Thyroid gland (tissue), 4 donors: ENCODE data around the gene SCAPER. TPM values are rescaled to one million over a fixed set of nuclear protein-coding genes. Genes with fewer than 3 reads are reported as not detected.

Experiments used
- DNase-seq, 2 donors: peaks; one replicate each; pipeline ENCODE4 v3.0.0-alpha.2; 2019
- H3K27ac ChIP-seq, 3 donors: fragments of 200-600 bp; sonication (generic); 1 replicate in 2 of 3; 2 replicates in 1 of 3; pipeline ENCODE4 v1.5.1; 2016 to 2019; ENCODE audit warnings: mild to moderate bottlenecking in 1 of 3, moderate library complexity in 1 of 3
- H3K27me3 ChIP-seq: fragments of 200-600 bp; sonication (generic); one replicate; pipeline ENCODE4 v1.5.1; 2019
- H3K36me3 ChIP-seq, 2 donors: fragments of 200-600 bp; sonication (generic); one replicate each; pipeline ENCODE4 v1.5.1; 2016 to 2019
- H3K4me1 ChIP-seq, 2 donors: fragments of 200-600 bp; sonication (generic); one replicate each; pipeline ENCODE4 v1.5.1; 2017 to 2019
- H3K4me3 ChIP-seq, 3 donors: fragments of 200-600 bp; sonication (generic); replicated peaks in 1 of 3; 1 replicate in 2 of 3; 2 replicates in 1 of 3; pipeline ENCODE4 v1.5.1; 2016; ENCODE audit warnings: mild to moderate bottlenecking in 1 of 3
- H3K9me3 ChIP-seq: fragments of 200-600 bp; sonication (generic); one replicate; pipeline ENCODE4 v1.5.1; 2017
- POLR2A ChIP-seq, 2 donors: fragments of 450-650 bp; IDR thresholded peaks; one replicate each; pipeline ENCODE4 v1.6.1; 2017; ENCODE audit warnings: antibody characterized with exemption in 2 of 2, mild to moderate bottlenecking in 2 of 2, moderate library complexity in 1 of 2
- WGBS, 2 donors: methylation state at CpG; one replicate each; pipeline ENCODE4 v1.1.5; 2017; 5-methylcytosine and 5-hydroxymethylcytosine counted together
- intact Hi-C: fragments of 100-400 bp; cut with DNase I; formaldehyde crosslinking; loops from one replicate; pipeline ENCODE4 v1.15.1; 2023
- total RNA-seq, 4 donors: library from RNA; depleted of rRNA; stranded (reverse); fragments of >200 nt; gene quantifications; one replicate each; pipeline ENCODE4 v1.2.3, GENCODE V29; 2016
- TF ChIP-seq, protein P1 (sequence below), 6 experiments: fragments of 200-600 bp in 3 of 6; fragments of 450-650 bp in 3 of 6; sonication (generic) in 3 of 6; IDR thresholded peaks; one replicate each; pipeline ENCODE4 v1.5.1; 2016 to 2019; ENCODE audit warnings: antibody characterized with exemption in 6 of 6, mild to moderate bottlenecking in 2 of 6, inconsistent platforms in 1 of 6, moderate library complexity in 1 of 6

SCAPER gene
- total RNA-seq, 4 donors from 2014 or later, result 45.2 to 90.8 (median 63.6) TPM

DNA sequence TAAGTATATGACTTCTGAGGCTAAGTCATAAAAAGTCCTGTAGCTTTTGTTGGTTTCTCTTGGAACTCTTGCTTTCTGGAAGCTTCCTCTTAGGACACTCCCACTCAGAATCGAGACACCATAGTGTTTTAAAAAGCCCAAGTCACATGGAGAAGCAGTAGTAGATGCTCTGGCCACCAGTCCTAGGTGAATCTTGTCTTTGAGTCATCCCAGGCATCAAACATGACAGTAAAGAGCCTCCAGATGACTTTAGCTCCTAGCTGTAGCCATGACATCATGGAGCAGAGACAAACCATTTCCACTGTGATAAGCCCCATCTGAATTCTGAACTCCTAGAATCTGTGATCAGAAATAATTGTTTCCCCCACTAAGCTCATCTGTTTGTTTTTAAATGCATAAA is 526.4 kb downstream of the SCAPER start:
- WGBS, 2 donors, result 88 to 89% methylated on average over 1 of the region's 1 CpG
- no peak overlapping the region for H3K27ac ChIP-seq

DNA sequence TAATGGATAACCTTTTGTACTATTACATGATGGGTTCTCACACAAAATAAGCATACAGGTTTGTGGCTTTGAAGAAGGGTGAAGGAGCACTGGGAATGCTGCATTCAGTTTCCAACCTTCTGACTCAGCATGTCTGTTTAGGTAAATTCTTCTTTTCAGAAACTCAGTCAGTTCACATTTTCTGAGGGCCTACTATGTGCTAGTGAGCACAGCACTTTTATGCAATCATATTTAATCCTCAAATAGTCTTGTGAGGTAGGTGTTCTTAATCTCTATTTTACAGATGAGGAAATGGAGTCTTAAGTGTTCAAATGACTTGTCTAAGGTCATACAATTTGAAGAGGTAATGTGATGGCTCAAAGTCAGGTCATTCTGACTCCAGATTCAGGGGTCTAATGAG is 527.4 kb downstream of the SCAPER start:
- no peak for DNase-seq
- intact Hi-C loops, result no loop called here
- TF ChIP-seq POLR2A (IDR thresholded peaks at IDR 0.05), result no peak
- TF ChIP-seq, protein P1, sequence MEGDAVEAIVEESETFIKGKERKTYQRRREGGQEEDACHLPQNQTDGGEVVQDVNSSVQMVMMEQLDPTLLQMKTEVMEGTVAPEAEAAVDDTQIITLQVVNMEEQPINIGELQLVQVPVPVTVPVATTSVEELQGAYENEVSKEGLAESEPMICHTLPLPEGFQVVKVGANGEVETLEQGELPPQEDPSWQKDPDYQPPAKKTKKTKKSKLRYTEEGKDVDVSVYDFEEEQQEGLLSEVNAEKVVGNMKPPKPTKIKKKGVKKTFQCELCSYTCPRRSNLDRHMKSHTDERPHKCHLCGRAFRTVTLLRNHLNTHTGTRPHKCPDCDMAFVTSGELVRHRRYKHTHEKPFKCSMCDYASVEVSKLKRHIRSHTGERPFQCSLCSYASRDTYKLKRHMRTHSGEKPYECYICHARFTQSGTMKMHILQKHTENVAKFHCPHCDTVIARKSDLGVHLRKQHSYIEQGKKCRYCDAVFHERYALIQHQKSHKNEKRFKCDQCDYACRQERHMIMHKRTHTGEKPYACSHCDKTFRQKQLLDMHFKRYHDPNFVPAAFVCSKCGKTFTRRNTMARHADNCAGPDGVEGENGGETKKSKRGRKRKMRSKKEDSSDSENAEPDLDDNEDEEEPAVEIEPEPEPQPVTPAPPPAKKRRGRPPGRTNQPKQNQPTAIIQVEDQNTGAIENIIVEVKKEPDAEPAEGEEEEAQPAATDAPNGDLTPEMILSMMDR (IDR thresholded peaks at IDR 0.05), result no peak
- no peaks in the 10 kb centered on the region for H3K4me1 ChIP-seq
- H3K36me3 ChIP-seq, result peaks cover 5% of the 10 kb centered on the region in 2 donors
- no peaks in the 10 kb centered on the region for H3K27me3 ChIP-seq
- no peak overlapping the region for H3K27ac ChIP-seq
- H3K4me3 ChIP-seq, result no peak overlapping the region
- H3K9me3 ChIP-seq, result no peaks in the 10 kb centered on the region

More for the DNA sequence above, 526.4 kb downstream of the SCAPER start:
- DNase-seq, result no peak
- H3K9me3 ChIP-seq, result no peaks in the 10 kb centered on the region
- TF ChIP-seq, protein P1 (IDR thresholded peaks at IDR 0.05), result no peak
- H3K27me3 ChIP-seq, result no peaks in the 10 kb centered on the region
- intact Hi-C loops, result no loop called here
- no peaks in the 10 kb centered on the region for H3K4me1 ChIP-seq
- peaks cover 0 to 2% of the 10 kb centered on the region in 2 donors for H3K36me3 ChIP-seq
- H3K4me3 ChIP-seq, result no peak overlapping the region

DNA sequence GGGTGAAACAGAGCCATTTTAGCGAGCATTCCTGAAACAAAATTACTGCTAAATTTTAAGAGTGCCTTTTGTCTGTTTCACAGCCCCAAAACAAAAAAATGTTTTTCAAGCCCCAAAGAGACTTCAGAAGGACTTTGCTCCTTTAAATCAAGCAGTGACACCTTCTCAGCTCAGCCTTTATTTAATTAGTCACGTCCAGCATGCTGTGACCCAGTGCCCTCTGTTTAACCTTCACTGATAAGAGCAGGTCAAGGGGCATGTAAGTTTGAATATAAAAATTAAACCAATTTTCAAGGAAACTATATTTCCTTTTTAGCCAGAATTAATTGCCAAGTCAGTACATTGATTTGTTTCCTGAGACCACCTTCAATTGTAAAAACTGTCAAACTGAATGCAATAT is 527.9 kb downstream of the SCAPER start:
- H3K36me3 ChIP-seq, result peaks cover 5 to 6% of the 10 kb centered on the region in 2 donors
- H3K9me3 ChIP-seq, result no peaks in the 10 kb centered on the region
- intact Hi-C loops, result no loop called here
- WGBS, 2 donors, result 75 to 89% methylated on average over 2 of the region's 2 CpGs
- no peak for DNase-seq
- no peaks in the 10 kb centered on the region for H3K27me3 ChIP-seq
- no peak for TF ChIP-seq POLR2A (IDR thresholded peaks at IDR 0.05)
- TF ChIP-seq, protein P1 (IDR thresholded peaks at IDR 0.05), result no peak
- no peaks in the 10 kb centered on the region for H3K4me1 ChIP-seq
- H3K27ac ChIP-seq, result no peak overlapping the region
- no peak overlapping the region for H3K4me3 ChIP-seq

DNA sequence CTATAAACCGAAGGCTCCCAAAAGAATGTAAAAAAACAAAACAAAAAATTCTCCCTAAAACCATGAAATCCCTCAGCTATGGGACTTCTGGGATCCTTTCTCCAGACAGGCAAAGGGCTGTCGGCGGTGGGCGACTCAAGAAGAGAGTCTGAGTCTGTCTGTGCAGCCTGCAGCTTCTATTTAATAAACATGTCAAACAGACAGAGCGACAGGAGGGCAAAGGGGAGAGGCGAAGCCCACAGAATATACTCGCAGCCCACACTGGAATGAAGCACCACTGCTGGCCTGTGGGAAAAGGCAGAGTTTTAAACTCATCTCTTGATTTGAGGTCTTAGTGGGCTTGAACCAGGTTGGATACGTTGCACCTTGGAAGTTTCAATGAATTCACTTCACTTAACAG is 528.3 kb downstream of the SCAPER start:
- Histone ChIP-seq H3K27me3 (no peaks in the 10 kb centered on the region), H3K36me3 (peaks cover 5 to 6% of the 10 kb centered on the region in 2 donors), H3K4me1 (no peaks in the 10 kb centered on the region), H3K27ac (no peak overlapping the region), H3K4me3 (no peak overlapping the region), H3K9me3 (no peaks in the 10 kb centered on the region)
- intact Hi-C loops, result no loop called here
- 88 to 89% methylated on average over 8 of the region's 8 CpGs for WGBS, 2 donors
- TF ChIP-seq, protein P1 (IDR thresholded peaks at IDR 0.05), result no peak
- no peak for TF ChIP-seq POLR2A (IDR thresholded peaks at IDR 0.05)
- DNase-seq, result no peak

DNA sequence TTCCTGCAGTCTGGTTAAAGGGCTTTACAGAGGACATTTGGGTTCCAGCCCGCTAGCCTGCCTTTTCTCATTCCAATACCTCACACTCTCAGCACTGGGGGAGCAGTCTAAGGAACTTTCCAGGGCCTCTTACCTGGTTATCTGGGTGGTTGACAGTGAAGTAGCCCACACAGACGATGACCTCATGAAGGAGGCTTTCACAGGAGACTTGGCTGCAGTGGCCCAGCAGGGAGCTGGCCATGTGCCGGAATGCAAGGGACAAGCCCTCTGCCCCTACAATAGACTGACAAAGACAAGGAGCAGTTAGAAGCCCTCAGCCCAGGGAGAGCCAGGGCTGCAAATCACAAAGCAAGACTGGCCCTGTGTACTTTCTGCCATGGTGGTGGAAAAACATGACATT is 529.1 kb downstream of the SCAPER start:
- Histone ChIP-seq H3K27ac (no peak overlapping the region), H3K36me3 (peaks cover 5 to 6% of the 10 kb centered on the region in 2 donors), H3K4me3 (no peak overlapping the region), H3K27me3 (no peaks in the 10 kb centered on the region), H3K4me1 (no peaks in the 10 kb centered on the region), H3K9me3 (no peaks in the 10 kb centered on the region)
- 89 to 94% methylated on average over 3 of the region's 3 CpGs for WGBS, 2 donors
- TF ChIP-seq POLR2A (IDR thresholded peaks at IDR 0.05), result no peak
- TF ChIP-seq, protein P1 (IDR thresholded peaks at IDR 0.05), result no peak
- no peak for DNase-seq
- intact Hi-C loops, result no loop called here
